H1 (cell line): ENCODE results near the gene CBLC. TPM values are rescaled to one million over a fixed set of nuclear protein-coding genes. Genes with fewer than 3 reads are reported as not detected.
A peak's percentile ranks its signal among the peaks of the same experiment; 100 is the strongest.

Source experiments
- CTBP2 ChIP-seq: IDR thresholded peaks from 2 replicates; pipeline ENCODE4 v1.7.0; 2011; ENCODE audit warnings: borderline replicate concordance, mild to moderate bottlenecking, moderate library complexity, mixed read lengths, low read length; ENCODE audit not compliant: insufficient read depth, insufficient read length
- EGR1 ChIP-seq: IDR thresholded peaks from 2 replicates; pipeline ENCODE4 v1.6.1; 2011; ENCODE audit warnings: low read depth, low read length, borderline replicate concordance
- EP300 ChIP-seq, 2 experiments: IDR thresholded peaks; 1 replicate in 1 of 2; 2 replicates in 1 of 2; pipeline ENCODE4 v1.6.1; 2011 to 2012; ENCODE audit warnings: low read depth in 2 of 2, low read length in 2 of 2, mild to moderate bottlenecking in 2 of 2, borderline replicate concordance in 1 of 2, inconsistent platforms in 1 of 2, moderate library complexity in 1 of 2
- FOSL1 ChIP-seq: IDR thresholded peaks from 2 replicates; pipeline ENCODE4 v1.6.1; 2011; ENCODE audit warnings: mild to moderate bottlenecking, low read depth, low read length, moderate library complexity; ENCODE audit not compliant: insufficient read depth
- POLR2AphosphoS5 ChIP-seq: IDR thresholded peaks from 2 replicates; pipeline ENCODE4 v1.6.1; 2011; ENCODE audit warnings: low read depth, low read length
- SP1 ChIP-seq: IDR thresholded peaks from 2 replicates; pipeline ENCODE4 v1.6.1; 2011; ENCODE audit warnings: low read depth, low read length
- TAF1 ChIP-seq: IDR thresholded peaks from 2 replicates; pipeline ENCODE4 v1.6.1; 2011; ENCODE audit warnings: mild to moderate bottlenecking, low read depth, low read length
- TEAD4 ChIP-seq: IDR thresholded peaks from 2 replicates; pipeline ENCODE4 v1.6.1; 2012; ENCODE audit warnings: low read depth, low read length, inconsistent platforms, mixed read lengths
- USF2 ChIP-seq: IDR thresholded peaks from 2 replicates; pipeline ENCODE4 v1.6.1; 2011; ENCODE audit warnings: low read length, improper control_type of control experiment
- polyA plus RNA-seq, 7 experiments: library from polyadenylated mRNA; depleted of rRNA in 3 of 7; stranded (reverse) in 5 of 7; unstranded in 2 of 7; fragments of >200 nt in 5 of 7; fragments of 200-250 nt in 2 of 7; gene quantifications; 1 replicate in 5 of 7; 2 replicates in 1 of 7; 4 replicates in 1 of 7; pipeline versions ENCODE4 v1.2.1 to v1.2.3, GENCODE V29; 2011 to 2013; ENCODE audit warnings: missing spikeins in 2 of 7, mixed read lengths in 2 of 7
- total RNA-seq: library from RNA; stranded (reverse); fragmentation: NEBNext Ultra II Directional; extraction: Animal tissue kit (Norgen Biotek cat#: 25700); gene quantifications from 2 replicates; pipeline ENCODE4 v1.2.1, GENCODE V29; 2021

CBLC gene
- total and polyA plus RNA-seq, 2 of the 8 experiments (the other 6 are each of a cell fraction or from before 2014, with no cell fraction given), result 17.4 to 35.7 TPM

GRCh38 chr19:44845612-44846454 is 68.1 kb downstream of the CBLC start, which contains the start of gene NECTIN2 (continued):
- TF ChIP-seq EP300 (IDR thresholded peaks at IDR 0.05; ENCODE audit: borderline replicate concordance in 1 of 2, low read depth in 2 of 2, low read length in 2 of 2), result 0 out of 3 replicates have a peak, but pooled peaks of 1 of the 2 experiments have one; percentile 32
- peak; percentile 24; the same call in 1 of the 2 replicates for TF ChIP-seq USF2
- TF ChIP-seq TEAD4, result peak; percentile 80
- TF ChIP-seq EGR1, result 0 out of 2 replicates have a peak, but pooled peaks have one; percentile 13
- TF ChIP-seq CTBP2, result no peak
- TF ChIP-seq FOSL1, result no peak
- peak; percentile 84 for TF ChIP-seq SP1
- TF ChIP-seq TAF1, result peak; percentile 72
- TF ChIP-seq POLR2AphosphoS5, result peak; percentile 80
